Right atrium auricular region (tissue), 2 donors: ENCODE results near the gene DEFB118. TPM values are rescaled to one million over a fixed set of nuclear protein-coding genes. Genes with fewer than 3 reads are reported as not detected.

Source experiments
- DNase-seq: peaks from one replicate; pipeline ENCODE4 v3.0.0-alpha.2; 2019; ENCODE audit warnings: low spot score
- H3K27ac ChIP-seq, 2 donors: fragments of 200-600 bp; sonication (generic); 1 replicate in 1 of 2; 2 replicates in 1 of 2; pipeline ENCODE4 v1.5.1; 2016 to 2019
- H3K27me3 ChIP-seq, 2 donors: fragments of 200-600 bp; sonication (generic); one replicate each; pipeline versions ENCODE4 v1.5.1 to v1.6.0; 2017 to 2019
- H3K36me3 ChIP-seq: fragments of 200-600 bp; sonication (generic); one replicate; pipeline ENCODE4 v1.5.1; 2016
- H3K4me1 ChIP-seq, 2 donors: fragments of 200-600 bp; sonication (generic); one replicate each; pipeline versions ENCODE4 v1.5.1 to v1.6.0; 2017 to 2019
- H3K4me3 ChIP-seq, 2 donors: fragments of 200-600 bp; sonication (generic); 1 replicate in 1 of 2; 2 replicates in 1 of 2; pipeline ENCODE4 v1.5.1; 2017 to 2019; ENCODE audit warnings: mild to moderate bottlenecking in 1 of 2, moderate library complexity in 1 of 2
- H3K9me3 ChIP-seq, 2 donors: fragments of 200-600 bp; sonication (generic); one replicate each; pipeline ENCODE4 v1.5.1; 2019
- CTCF ChIP-seq, 2 donors: fragments of 200-600 bp; sonication (generic); IDR thresholded peaks; one replicate each; pipeline ENCODE4 v1.5.1; 2019; ENCODE audit warnings: antibody characterized with exemption in 2 of 2
- total RNA-seq, 2 donors: library from RNA; depleted of rRNA; stranded (reverse); fragments of >200 nt; gene quantifications; one replicate each; pipeline ENCODE4 v1.1.0, GENCODE V29; 2016

The DEFB118 gene
- total RNA-seq, 2 donors from 2014 or later, result not detected

DNA sequence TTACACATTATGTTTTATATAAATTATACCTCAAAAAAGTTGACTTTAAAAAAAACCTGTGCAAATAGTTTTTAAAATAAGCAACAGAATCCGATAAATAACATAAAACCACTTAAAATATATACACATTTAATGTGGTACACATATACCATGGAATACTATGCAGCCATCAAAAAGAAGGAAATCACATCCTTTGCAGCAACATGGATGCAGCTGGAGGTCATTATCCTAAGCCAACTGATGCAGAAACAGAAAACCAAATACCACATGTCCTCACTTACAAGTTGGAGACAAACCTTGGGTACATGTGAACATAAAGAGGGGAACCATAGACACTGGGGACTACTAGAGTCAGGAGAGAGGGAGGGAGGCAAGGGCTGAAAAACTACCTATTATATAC, 41.6 kb downstream of the DEFB118 start:
- Histone ChIP-seq H3K4me1 (no peaks in the 10 kb centered on the region), H3K4me3 (no peak overlapping the region), H3K36me3 (no peaks in the 10 kb centered on the region), H3K27me3 (no peaks in the 10 kb centered on the region), H3K27ac (no peak overlapping the region), H3K9me3 (no peaks in the 10 kb centered on the region)
- DNase-seq, result no peak
- no peak for TF ChIP-seq CTCF (IDR thresholded peaks at IDR 0.05)

DNA sequence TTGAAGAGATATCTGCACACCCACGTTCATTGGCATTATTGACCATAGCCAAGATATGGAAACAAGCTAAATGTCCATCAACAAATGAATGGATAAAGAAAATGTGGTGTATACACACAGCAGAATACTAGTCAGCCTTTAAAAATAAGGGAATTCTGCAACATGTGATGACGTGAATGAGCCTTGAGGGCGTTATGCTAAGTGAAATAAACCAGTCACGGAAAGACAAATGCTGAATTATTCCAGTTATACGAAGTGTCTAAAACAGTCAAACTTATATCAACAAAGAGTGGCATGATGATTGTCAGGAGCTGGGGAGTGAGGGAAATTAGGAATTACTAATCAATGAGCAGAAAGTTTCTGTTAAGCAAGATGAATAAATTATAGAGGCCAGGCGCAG, 46.0 kb downstream of the DEFB118 start:
- no peak overlapping the region for H3K27ac ChIP-seq
- no peaks in the 10 kb centered on the region for H3K36me3 ChIP-seq
- H3K4me1 ChIP-seq, result no peaks in the 10 kb centered on the region
- H3K27me3 ChIP-seq, result no peaks in the 10 kb centered on the region
- no peak overlapping the region for H3K4me3 ChIP-seq
- H3K9me3 ChIP-seq, result no peaks in the 10 kb centered on the region
- TF ChIP-seq CTCF (IDR thresholded peaks at IDR 0.05), result no peak
- DNase-seq, result no peak

- Histone ChIP-seq H3K27ac (no peak overlapping the region), H3K9me3 (no peaks in the 10 kb centered on the region), H3K4me3 (no peak overlapping the region), H3K36me3 (no peaks in the 10 kb centered on the region), H3K4me1 (no peaks in the 10 kb centered on the region), H3K27me3 (no peaks in the 10 kb centered on the region)
- TF ChIP-seq CTCF (IDR thresholded peaks at IDR 0.05), result no peak
- DNase-seq, result no peak
Measured at GRCh38 chr20:31415653-31416052, 47.3 kb downstream of the DEFB118 start.

- no peak for DNase-seq
- TF ChIP-seq CTCF (IDR thresholded peaks at IDR 0.05), result no peak
- H3K9me3 ChIP-seq, result no peaks in the 10 kb centered on the region
- no peak overlapping the region for H3K27ac ChIP-seq
- no peaks in the 10 kb centered on the region for H3K27me3 ChIP-seq
- H3K4me3 ChIP-seq, result no peak overlapping the region
- no peaks in the 10 kb centered on the region for H3K4me1 ChIP-seq
- no peaks in the 10 kb centered on the region for H3K36me3 ChIP-seq
Measured at GRCh38 chr20:31418307-31418706, 49.9 kb downstream of the DEFB118 start.

Other genes starting within 250 kb of the DEFB118 start
- not detected for gene DEFB115, start 110.9 kb upstream of the DEFB118 start, total RNA-seq
- gene DEFB116, start 60.0 kb upstream of the DEFB118 start, total RNA-seq, result not detected
- gene DEFB119, start 22.0 kb downstream of the DEFB118 start, total RNA-seq, result not detected
- not detected for gene DEFB121, start 37.6 kb downstream of the DEFB118 start, total RNA-seq
- not detected for gene DEFB123, start 72.0 kb downstream of the DEFB118 start, total RNA-seq
- gene DEFB124, start 106.5 kb downstream of the DEFB118 start, total RNA-seq, result not detected
- gene REM1, start 106.7 kb downstream of the DEFB118 start, total RNA-seq, result 1 to 10 TPM; 3.0 to 3.1 TPM
- 10 to 100 TPM; 31.7 to 45.7 TPM for gene HM13, start 145.8 kb downstream of the DEFB118 start, total RNA-seq
- 100 to 1,000 TPM; 450 to 815 TPM for gene ID1, start 236.7 kb downstream of the DEFB118 start, total RNA-seq